H1 (cell line): ENCODE data around the gene PIK3R6. TPM values are rescaled to one million over a fixed set of nuclear protein-coding genes. Genes with fewer than 3 reads are reported as not detected.

ENCODE experiments used
- CTCF ChIA-PET: fragments of 300-600 bp; sonication (Branson Sonifier 250); formaldehyde crosslinking; loops from one replicate; lab custom pipeline; 2021; ENCODE audit not compliant: partially characterized antibody; lab: Charles Lee
- POLR2A ChIA-PET: fragments of 300-600 bp; sonication (Branson Sonifier 250); formaldehyde crosslinking; loops from one replicate; lab custom pipeline; 2021; ENCODE audit warnings: inconsistent platforms; ENCODE audit not compliant: partially characterized antibody; lab: Charles Lee
- DNase-seq, 2 experiments: peaks; one replicate each; pipeline versions ENCODE4 v3.0.0 to v3.0.0-alpha.2; 2010 to 2022; ENCODE audit warnings: low spot score in 2 of 2, low read depth in 1 of 2, mixed read lengths in 1 of 2
- FAIRE-seq: peaks from 2 replicates; lab custom pipeline; 2011; peaks lifted over from hg19 to GRCh38; lab: Jason Lieb, UNC
- H2AFZ ChIP-seq: 2 replicates; pipeline ENCODE4 v1.8.1; 2012; ENCODE audit warnings: low read length, inconsistent platforms
- H2AK5ac ChIP-seq: 2 replicates; pipeline ENCODE4 v1.6.1; 2013; ENCODE audit warnings: low read depth, low read length
- H2BK120ac ChIP-seq: replicated peaks from 2 replicates; pipeline ENCODE3; 2013; ENCODE audit warnings: low read depth, low read length, inconsistent platforms
- H2BK12ac ChIP-seq: 2 replicates; pipeline ENCODE4 v1.6.1; 2013; ENCODE audit warnings: low read depth, low read length
- H2BK15ac ChIP-seq: 2 replicates; pipeline ENCODE4 v1.6.1; 2013; ENCODE audit warnings: low read length
- H2BK20ac ChIP-seq: 2 replicates; pipeline ENCODE4 v1.6.1; 2013; ENCODE audit warnings: low read length
- H2BK5ac ChIP-seq: 2 replicates; pipeline ENCODE4 v1.6.1; 2013; ENCODE audit warnings: low read depth, low read length
- H3K14ac ChIP-seq: 2 replicates; pipeline ENCODE4 v1.6.1; 2013; ENCODE audit warnings: inconsistent platforms; ENCODE audit not compliant: insufficient read length
- H3K18ac ChIP-seq: 2 replicates; pipeline ENCODE4 v1.6.1; 2013; ENCODE audit warnings: low read length; ENCODE audit errors: extremely low read depth
- H3K23ac ChIP-seq: 2 replicates; pipeline ENCODE4 v1.6.1; 2013; ENCODE audit warnings: inconsistent platforms; ENCODE audit not compliant: insufficient read length
- H3K23me2 ChIP-seq: 2 replicates; pipeline ENCODE4 v1.6.1; 2013; ENCODE audit warnings: low read depth, low read length
- H3K27ac ChIP-seq: 2 replicates; pipeline ENCODE4 v1.6.1; 2011; ENCODE audit warnings: low read depth, low read length, inconsistent platforms
- H3K27me3 ChIP-seq, 4 experiments: replicated peaks in 1 of 4; 1 replicate in 1 of 4; 2 replicates in 3 of 4; pipeline versions ENCODE4 v1.6.1 to v1.8.1; 2011 to 2013; ENCODE audit warnings: low read length in 3 of 4, mild to moderate bottlenecking in 3 of 4, inconsistent platforms in 2 of 4, mixed read lengths in 2 of 4, moderate library complexity in 1 of 4; ENCODE audit not compliant: control insufficient read depth in 3 of 4, insufficient read depth in 3 of 4; ENCODE audit errors: extremely low read depth in 1 of 4
- H3K36me3 ChIP-seq, 4 experiments: 2 replicates each; pipeline versions ENCODE4 v1.6.1 to v1.8.1; 2011 to 2013; ENCODE audit warnings: mild to moderate bottlenecking in 4 of 4, low read length in 3 of 4, moderate library complexity in 2 of 4, control low read depth in 1 of 4, inconsistent platforms in 1 of 4; ENCODE audit not compliant: insufficient read depth in 4 of 4, control insufficient read depth in 2 of 4
- H3K4ac ChIP-seq: replicated peaks from 2 replicates; pipeline ENCODE3; 2013; ENCODE audit warnings: low read length, low read depth, mixed read lengths, inconsistent platforms; ENCODE audit not compliant: insufficient read length
- H3K4me1 ChIP-seq, 4 experiments: replicated peaks in 1 of 4; 1 replicate in 1 of 4; 2 replicates in 3 of 4; pipeline versions ENCODE4 v1.6.1 to v1.8.1; 2011 to 2013; ENCODE audit warnings: low read length in 3 of 4, inconsistent platforms in 2 of 4, mixed read lengths in 1 of 4; ENCODE audit not compliant: insufficient read depth in 4 of 4, control insufficient read depth in 3 of 4
- H3K4me2 ChIP-seq, 2 experiments: 2 replicates each; pipeline versions ENCODE4 v1.6.1 to v1.8.1; 2011 to 2013; ENCODE audit warnings: low read depth in 2 of 2, low read length in 2 of 2, control low read depth in 1 of 2, inconsistent platforms in 1 of 2, mild to moderate bottlenecking in 1 of 2; ENCODE audit not compliant: insufficient read depth in 1 of 2
- H3K4me3 ChIP-seq, 4 experiments: fragments of 200-600, 300-600 bp in 1 of 4; sonication (generic), shearing (Covaris generic), sonication (Bioruptor Twin) in 1 of 4; 2 replicates each; pipeline versions ENCODE4 v1.5.1 to v1.8.1; 2011 to 2016; ENCODE audit warnings: low read length in 4 of 4, low read depth in 3 of 4, control low read depth in 2 of 4, inconsistent platforms in 2 of 4, mild to moderate bottlenecking in 2 of 4, mixed read lengths in 1 of 4, moderate library complexity in 1 of 4; ENCODE audit not compliant: insufficient read depth in 2 of 4; ENCODE audit errors: extremely low read depth in 1 of 4
- H3K56ac ChIP-seq: replicated peaks from 2 replicates; pipeline ENCODE3; 2013; ENCODE audit warnings: low read depth, mild to moderate bottlenecking, mixed read lengths, low read length, inconsistent platforms; ENCODE audit not compliant: insufficient read length
- H3K79me1 ChIP-seq: 2 replicates; pipeline ENCODE4 v1.6.1; 2013; ENCODE audit warnings: low read depth, low read length, control low read depth
- H3K79me2 ChIP-seq, 2 experiments: 2 replicates each; pipeline versions ENCODE4 v1.6.1 to v1.8.1; 2012 to 2013; ENCODE audit warnings: low read length in 2 of 2, mild to moderate bottlenecking in 2 of 2, inconsistent platforms in 1 of 2; ENCODE audit not compliant: insufficient read depth in 2 of 2, control insufficient read depth in 1 of 2
- H3K9ac ChIP-seq, 4 experiments: replicated peaks in 1 of 4; 1 replicate in 1 of 4; 2 replicates in 3 of 4; pipeline versions ENCODE4 v1.6.1 to v1.8.1; 2011 to 2013; ENCODE audit warnings: low read depth in 3 of 4, low read length in 3 of 4, control low read depth in 2 of 4, mild to moderate bottlenecking in 2 of 4, moderate library complexity in 2 of 4, inconsistent platforms in 1 of 4; ENCODE audit errors: extremely low read depth in 1 of 4
- H3K9me3 ChIP-seq, 2 experiments: 2 replicates each; pipeline versions ENCODE4 v1.6.1 to v1.8.1; 2012 to 2013; ENCODE audit warnings: mild to moderate bottlenecking in 2 of 2, moderate library complexity in 2 of 2, control low read depth in 1 of 2, inconsistent platforms in 1 of 2, low read depth in 1 of 2, low read length in 1 of 2, mixed read lengths in 1 of 2; ENCODE audit not compliant: insufficient read depth in 2 of 2
- H4K20me1 ChIP-seq, 2 experiments: replicated peaks in 1 of 2; 2 replicates each; pipeline versions ENCODE3 to v1.8.1; 2011 to 2013; ENCODE audit warnings: inconsistent platforms in 2 of 2, low read length in 2 of 2, mild to moderate bottlenecking in 1 of 2; ENCODE audit not compliant: insufficient read depth in 2 of 2, control insufficient read depth in 1 of 2
- H4K5ac ChIP-seq: 2 replicates; pipeline ENCODE4 v1.6.1; 2013; ENCODE audit warnings: low read length, low read depth, mixed read lengths, inconsistent platforms; ENCODE audit not compliant: insufficient read length
- H4K8ac ChIP-seq: 2 replicates; pipeline ENCODE4 v1.8.0; 2013; ENCODE audit warnings: mild to moderate bottlenecking, moderate library complexity, low read length, inconsistent platforms; ENCODE audit not compliant: insufficient read depth; ENCODE audit errors: extremely low read depth
- H4K91ac ChIP-seq: replicated peaks from 2 replicates; pipeline ENCODE3; 2013; ENCODE audit warnings: low read length, mixed read lengths, inconsistent platforms; ENCODE audit not compliant: insufficient read length
- CBX8 ChIP-seq: fragments of 300-800, 300-1000 bp; sonication (generic); IDR thresholded peaks from 2 replicates; pipeline ENCODE4 v1.7.1; 2016; ENCODE audit warnings: low read depth, low read length, borderline replicate concordance
- CREB1 ChIP-seq: IDR thresholded peaks from 2 replicates; pipeline ENCODE4 v1.6.1; 2012; ENCODE audit warnings: inconsistent platforms
- KDM4A ChIP-seq: IDR thresholded peaks from one replicate; pipeline ENCODE4 v1.7.1; 2012; ENCODE audit warnings: low read depth, mild to moderate bottlenecking, moderate library complexity, low read length, inconsistent platforms; ENCODE audit not compliant: severe bottlenecking
- KDM5A ChIP-seq: fragments of 200-600 bp; IDR thresholded peaks from 2 replicates; pipeline ENCODE4 v1.7.1; 2012; ENCODE audit warnings: mild to moderate bottlenecking, low read length, inconsistent platforms, mixed read lengths
- RBBP5 ChIP-seq: IDR thresholded peaks from 2 replicates; pipeline ENCODE4 v1.7.1; 2012; ENCODE audit warnings: low read depth, mild to moderate bottlenecking, inconsistent platforms, low read length, moderate library complexity, borderline replicate concordance
- WGBS, 2 experiments: shearing (Covaris generic) in 1 of 2; methylation state at CpG; one replicate each; pipeline versions ENCODE4 v1.1.6 to v1.1.7; 2013 to 2015; ENCODE audit warnings: low lambda C conversion rate in 2 of 2, mixed read lengths in 2 of 2, inconsistent platforms in 1 of 2, low coverage in 1 of 2, missing lambda C conversion rate in 1 of 2; ENCODE audit not compliant: insufficient replicate concordance in 2 of 2, insufficient coverage in 1 of 2, insufficient read length in 1 of 2; ENCODE audit errors: extremely low coverage in 1 of 2, missing lambda C conversion rate in 1 of 2; 5-methylcytosine and 5-hydroxymethylcytosine counted together
- polyA plus RNA-seq, 7 experiments: library from polyadenylated mRNA; depleted of rRNA in 3 of 7; stranded (reverse) in 5 of 7; unstranded in 2 of 7; fragments of >200 nt in 5 of 7; fragments of 200-250 nt in 2 of 7; gene quantifications; 1 replicate in 5 of 7; 2 replicates in 1 of 7; 4 replicates in 1 of 7; pipeline versions ENCODE4 v1.2.1 to v1.2.3, GENCODE V29; 2011 to 2013; ENCODE audit warnings: missing spikeins in 2 of 7, mixed read lengths in 2 of 7
- total RNA-seq: library from RNA; stranded (reverse); fragmentation: NEBNext Ultra II Directional; extraction: Animal tissue kit (Norgen Biotek cat#: 25700); gene quantifications from 2 replicates; pipeline ENCODE4 v1.2.1, GENCODE V29; 2021

The PIK3R6 gene
- total and polyA plus RNA-seq, 2 of the 8 experiments (the other 6 are each of a cell fraction or from before 2014, with no cell fraction given), result 0.24 to 1.2 TPM

DNA sequence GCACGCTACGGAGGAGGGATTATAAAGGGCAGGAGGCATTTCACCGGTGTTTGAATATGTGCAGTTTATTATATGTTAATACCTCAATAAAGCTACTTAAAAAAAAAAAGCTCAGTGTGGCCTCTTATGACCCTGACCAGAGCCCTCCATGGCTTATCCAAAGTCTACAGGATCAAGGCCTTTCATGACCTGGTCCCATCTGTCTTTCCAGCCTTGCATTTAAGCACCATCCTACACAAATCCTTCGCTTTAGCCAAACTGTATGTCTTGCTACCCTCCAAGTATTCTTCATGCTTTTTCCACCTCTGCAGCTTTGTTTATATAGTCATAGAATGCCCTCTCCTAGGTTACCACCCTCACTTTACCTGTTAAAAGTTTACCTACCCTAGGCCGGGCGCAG is 74.8 kb downstream of the PIK3R6 start:
- H3K4me2 ChIP-seq, result no peak overlapping the region
- H4K8ac ChIP-seq, result no peak overlapping the region
- H4K5ac ChIP-seq, result no peak overlapping the region
- ChIA-PET CTCF (interaction anchor here (0.7 to 2.0 kb wide), 4 partner anchors 10 to 102 kb away, joined by 3 to 5 read pairs (median 4); no protein-coding TSS in a partner anchor), POLR2A (no interaction called here)
- no peaks in the 10 kb centered on the region for H3K79me2 ChIP-seq
- H3K36me3 ChIP-seq, result no peaks in the 10 kb centered on the region
- H2BK120ac ChIP-seq, result no peak overlapping the region
- H3K79me1 ChIP-seq, result no peaks in the 10 kb centered on the region; the same call in 1 of the 2 replicates
- no peak overlapping the region for H3K4ac ChIP-seq
- H2BK20ac ChIP-seq, result no peak overlapping the region
- no peak overlapping the region for H3K4me3 ChIP-seq
- no peak overlapping the region for H2AK5ac ChIP-seq
- peaks cover 4 to 13% of the 10 kb centered on the region in 2 experiments; a peak in 3 of 4 replicates for H3K9me3 ChIP-seq
- H3K56ac ChIP-seq, result no peak overlapping the region
- no peak overlapping the region for H3K27ac ChIP-seq
- no peak for FAIRE-seq
- H3K4me1 ChIP-seq, result peaks cover 0 to 5% (median 2%) of the 10 kb centered on the region in 4 experiments; a peak in 5 of 7 replicates
- H3K23ac ChIP-seq, result no peak overlapping the region
- no peak overlapping the region for H2BK15ac ChIP-seq
- H3K23me2 ChIP-seq, result no peaks in the 10 kb centered on the region
- no peak overlapping the region for H3K18ac ChIP-seq
- H3K14ac ChIP-seq, result no peak overlapping the region
- no peak overlapping the region for H2BK5ac ChIP-seq
- no peak overlapping the region for H2AFZ ChIP-seq
- H4K91ac ChIP-seq, result no peak overlapping the region
- H2BK12ac ChIP-seq, result no peak overlapping the region
- H3K9ac ChIP-seq, result no peak overlapping the region
- DNase-seq, result no peak
- no peaks in the 10 kb centered on the region for H4K20me1 ChIP-seq
- no peaks in the 10 kb centered on the region for H3K27me3 ChIP-seq
- 65% methylated on average over 6 of the region's 6 CpGs; no CpG with 5 or more reads in 1 of the 2 experiments for WGBS, 2 experiments
- TF ChIP-seq KDM5A (no peak), RBBP5 (no peak), CBX8 (no peak), KDM4A (no peak), CREB1 (no peak)
